DND-41 (cell line): Measurements from ENCODE around the gene CTNNA3.

Source experiments
- CTCF ChIP-seq: IDR thresholded peaks from 2 replicates; pipeline ENCODE4 v1.5.1; 2012; ENCODE audit warnings: borderline replicate concordance, low read length, moderate library complexity, mild to moderate bottlenecking; ENCODE audit not compliant: poor library complexity, severe bottlenecking; ENCODE audit errors: extremely low read depth
- EZH2 ChIP-seq: IDR thresholded peaks from 3 replicates; pipeline ENCODE4 v1.6.1; 2012; ENCODE audit warnings: borderline replicate concordance, low read depth, mild to moderate bottlenecking, moderate library complexity, low read length, inconsistent platforms; ENCODE audit not compliant: severe bottlenecking

GRCh38 chr10:67043041-67043440 is 653.0 kb downstream of the CTNNA3 start:
- TF ChIP-seq CTCF (no peak), EZH2 (no peak)
